Neutrophil (primary cell): ENCODE data around the gene HK1.
"Not testable (repeated sequence)": the region's sequence is repeated elsewhere in the genome, so short reads cannot be mapped to it uniquely, and the experiment has no call there.

Source experiments
- H3K27ac ChIP-seq: fragments of 200-600 bp; sonication (generic); 2 replicates; pipeline ENCODE4 v1.5.1; 2016; ENCODE audit warnings: mild to moderate bottlenecking, moderate library complexity
- H3K27me3 ChIP-seq: fragments of 200-600 bp; sonication (generic); 2 replicates; pipeline ENCODE4 v1.6.0; 2016; ENCODE audit warnings: mild to moderate bottlenecking
- H3K36me3 ChIP-seq: fragments of 200-600 bp; sonication (generic); 2 replicates; pipeline ENCODE4 v1.5.1; 2017
- H3K4me1 ChIP-seq, 2 experiments: fragments of 200-600 bp in 1 of 2; sonication (generic) in 1 of 2; 1 replicate in 1 of 2; 2 replicates in 1 of 2; pipeline versions ENCODE4 v1.5.1 to v1.6.1; 2013 to 2016; ENCODE audit warnings: low read depth in 1 of 2, low read length in 1 of 2, mild to moderate bottlenecking in 1 of 2, moderate library complexity in 1 of 2; ENCODE audit not compliant: control insufficient read depth in 1 of 2, insufficient read depth in 1 of 2
- H3K4me3 ChIP-seq, 2 experiments: fragments of 200-600 bp in 1 of 2; sonication (generic) in 1 of 2; 1 replicate in 1 of 2; 2 replicates in 1 of 2; pipeline ENCODE4 v1.5.1; 2013 to 2016; ENCODE audit warnings: low read depth in 1 of 2, low read length in 1 of 2, mild to moderate bottlenecking in 1 of 2, moderate library complexity in 1 of 2
- H3K9me3 ChIP-seq: fragments of 200-600 bp; sonication (generic); 2 replicates; pipeline ENCODE4 v1.5.1; 2016
- TF ChIP-seq, protein P1 (sequence below): fragments of 200-600 bp; sonication (generic); IDR thresholded peaks from 2 replicates; pipeline ENCODE4 v1.5.1; 2016; ENCODE audit warnings: antibody characterized with exemption

Gene HK1

DNA sequence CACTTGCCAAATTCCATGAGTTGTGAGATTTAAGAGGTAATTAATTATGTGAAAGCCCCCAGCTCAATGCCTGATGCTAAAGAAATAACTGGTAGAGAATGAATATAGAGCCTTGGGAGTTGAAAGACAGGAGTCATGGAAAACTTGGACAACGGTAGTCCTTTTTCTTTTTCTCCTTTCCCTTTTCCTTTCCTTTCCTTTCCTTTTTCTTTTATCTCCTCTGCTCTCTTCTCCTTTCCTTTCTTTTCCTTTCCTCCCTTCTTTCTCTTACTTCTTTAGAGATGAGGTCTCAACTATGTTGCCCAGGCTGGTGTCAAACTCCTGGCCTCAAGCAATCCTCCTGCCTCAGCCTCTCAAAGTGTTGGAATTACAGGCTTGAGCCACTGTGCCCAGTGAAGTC lies 165.1 kb downstream of the HK1 start:
- H3K36me3 ChIP-seq: no peaks in the 10 kb centered on the region
- no peak overlapping the region for H3K4me3 ChIP-seq
- H3K27me3 ChIP-seq: no peaks in the 10 kb centered on the region
- TF ChIP-seq, protein P1, sequence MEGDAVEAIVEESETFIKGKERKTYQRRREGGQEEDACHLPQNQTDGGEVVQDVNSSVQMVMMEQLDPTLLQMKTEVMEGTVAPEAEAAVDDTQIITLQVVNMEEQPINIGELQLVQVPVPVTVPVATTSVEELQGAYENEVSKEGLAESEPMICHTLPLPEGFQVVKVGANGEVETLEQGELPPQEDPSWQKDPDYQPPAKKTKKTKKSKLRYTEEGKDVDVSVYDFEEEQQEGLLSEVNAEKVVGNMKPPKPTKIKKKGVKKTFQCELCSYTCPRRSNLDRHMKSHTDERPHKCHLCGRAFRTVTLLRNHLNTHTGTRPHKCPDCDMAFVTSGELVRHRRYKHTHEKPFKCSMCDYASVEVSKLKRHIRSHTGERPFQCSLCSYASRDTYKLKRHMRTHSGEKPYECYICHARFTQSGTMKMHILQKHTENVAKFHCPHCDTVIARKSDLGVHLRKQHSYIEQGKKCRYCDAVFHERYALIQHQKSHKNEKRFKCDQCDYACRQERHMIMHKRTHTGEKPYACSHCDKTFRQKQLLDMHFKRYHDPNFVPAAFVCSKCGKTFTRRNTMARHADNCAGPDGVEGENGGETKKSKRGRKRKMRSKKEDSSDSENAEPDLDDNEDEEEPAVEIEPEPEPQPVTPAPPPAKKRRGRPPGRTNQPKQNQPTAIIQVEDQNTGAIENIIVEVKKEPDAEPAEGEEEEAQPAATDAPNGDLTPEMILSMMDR: no peak
- H3K9me3 ChIP-seq: no peaks in the 10 kb centered on the region
- H3K4me1 ChIP-seq: peaks cover 26 to 34% of the 10 kb centered on the region in 2 experiments
- no peak overlapping the region for H3K27ac ChIP-seq

DNA sequence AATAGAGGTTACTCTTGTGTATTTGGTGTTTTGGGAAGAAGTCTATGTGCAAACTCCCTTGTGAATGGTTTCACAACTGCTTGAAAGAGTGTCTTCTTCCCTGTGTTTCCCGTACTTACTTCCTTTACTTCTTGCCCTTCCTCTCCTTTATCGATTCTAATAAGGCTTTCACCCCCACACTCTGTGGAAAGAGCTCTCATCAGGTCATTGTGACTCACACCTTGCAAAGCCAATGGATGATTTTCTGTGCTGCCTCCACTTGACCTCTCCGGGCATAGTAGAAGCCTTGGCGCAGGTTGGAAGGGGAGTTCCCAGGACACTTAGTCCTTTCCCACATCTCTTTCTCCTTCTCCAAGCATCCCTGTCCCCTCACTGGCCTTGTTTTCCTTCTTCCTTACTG lies 166.7 kb downstream of the HK1 start:
- H3K4me3 ChIP-seq: no peak overlapping the region
- TF ChIP-seq, protein P1: no peak
- H3K9me3 ChIP-seq: no peaks in the 10 kb centered on the region
- peaks cover 6% of the 10 kb centered on the region for H3K27me3 ChIP-seq
- peaks cover 9 to 17% of the 10 kb centered on the region in 2 experiments for H3K4me1 ChIP-seq
- no peak overlapping the region for H3K27ac ChIP-seq
- H3K36me3 ChIP-seq: no peaks in the 10 kb centered on the region

DNA sequence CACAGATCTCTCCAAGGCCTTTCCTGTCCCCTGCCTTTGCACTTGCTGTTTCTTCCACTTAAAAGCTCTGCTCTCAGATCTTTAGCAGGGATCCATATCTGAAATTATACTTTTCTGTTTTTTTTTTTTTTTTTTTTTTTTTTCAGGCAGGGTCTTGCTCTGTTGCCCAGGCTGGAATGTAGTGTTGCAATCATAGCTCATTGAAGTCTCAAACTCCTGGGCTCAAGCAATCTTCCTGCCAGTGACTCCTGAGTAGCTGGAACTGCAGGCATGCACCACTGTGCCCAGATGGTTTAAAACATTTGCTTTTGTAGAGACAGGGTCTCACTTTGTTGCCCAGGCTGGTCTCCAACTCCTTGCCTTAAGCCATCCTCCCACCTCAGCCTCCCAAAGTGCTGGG lies 167.9 kb downstream of the HK1 start:
- Histone ChIP-seq H3K36me3 (no peaks in the 10 kb centered on the region), H3K9me3 (no peaks in the 10 kb centered on the region), H3K27me3 (peaks cover 17% of the 10 kb centered on the region), H3K4me1 (peaks cover 8 to 18% of the 10 kb centered on the region in 2 experiments), H3K27ac (no peak overlapping the region), H3K4me3 (no peak overlapping the region)
- TF ChIP-seq, protein P1: no peak

DNA sequence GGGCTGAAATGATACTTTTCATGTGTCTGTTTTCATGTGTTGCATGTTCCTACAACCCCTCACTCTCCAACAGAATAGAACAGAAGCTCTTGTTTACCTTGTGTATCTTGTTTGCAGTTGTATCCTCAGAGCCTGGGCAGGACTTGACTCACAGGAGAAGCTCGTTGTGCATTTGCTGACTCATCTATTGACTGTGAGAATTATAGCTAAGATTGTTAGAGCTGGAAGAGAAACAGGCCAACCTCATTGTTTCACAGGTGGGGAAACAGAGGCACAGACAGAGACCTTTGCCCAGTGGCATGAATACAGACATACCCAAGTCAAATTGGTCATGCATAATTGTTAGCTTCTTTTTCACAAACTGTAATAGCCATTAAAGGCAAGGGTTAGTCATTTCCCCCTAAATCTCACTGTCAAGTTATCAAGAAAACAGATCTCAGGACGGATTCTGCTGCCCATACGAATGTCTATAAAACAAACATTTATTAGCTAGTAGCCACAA lies 168.4 kb downstream of the HK1 start:
- H3K4me3 ChIP-seq: no peak overlapping the region
- peaks cover 22% of the 10 kb centered on the region for H3K27me3 ChIP-seq
- no peak overlapping the region for H3K27ac ChIP-seq
- no peaks in the 10 kb centered on the region for H3K9me3 ChIP-seq
- TF ChIP-seq, protein P1: no peak
- H3K4me1 ChIP-seq: peaks cover 13 to 21% of the 10 kb centered on the region in 2 experiments
- no peaks in the 10 kb centered on the region for H3K36me3 ChIP-seq

DNA sequence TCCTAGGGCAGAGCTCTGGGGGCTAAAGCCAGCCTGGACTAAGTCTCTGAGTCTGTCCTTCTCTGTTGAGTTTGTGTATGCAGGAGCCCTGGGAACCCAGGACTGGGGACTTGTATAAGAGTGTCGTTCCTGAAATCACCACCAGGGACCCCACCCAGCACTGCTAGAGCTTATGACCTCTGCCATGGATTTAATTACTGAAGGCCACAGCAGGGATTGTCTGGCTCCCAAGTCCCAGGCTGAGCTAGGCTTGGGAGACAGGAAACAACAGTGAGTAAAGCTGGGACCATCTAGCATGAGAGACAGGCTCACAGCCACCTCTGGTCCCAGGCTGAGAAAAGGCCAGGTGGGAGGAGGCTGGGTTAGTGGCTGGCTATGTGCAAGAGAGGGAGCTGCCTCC lies 171.5 kb downstream of the HK1 start:
- Histone ChIP-seq H3K27ac (no peak overlapping the region), H3K4me1 (peaks cover 16 to 22% of the 10 kb centered on the region in 2 experiments), H3K4me3 (no peak overlapping the region), H3K9me3 (no peaks in the 10 kb centered on the region), H3K27me3 (peaks cover 45% of the 10 kb centered on the region), H3K36me3 (no peaks in the 10 kb centered on the region)
- TF ChIP-seq, protein P1: no peak

DNA sequence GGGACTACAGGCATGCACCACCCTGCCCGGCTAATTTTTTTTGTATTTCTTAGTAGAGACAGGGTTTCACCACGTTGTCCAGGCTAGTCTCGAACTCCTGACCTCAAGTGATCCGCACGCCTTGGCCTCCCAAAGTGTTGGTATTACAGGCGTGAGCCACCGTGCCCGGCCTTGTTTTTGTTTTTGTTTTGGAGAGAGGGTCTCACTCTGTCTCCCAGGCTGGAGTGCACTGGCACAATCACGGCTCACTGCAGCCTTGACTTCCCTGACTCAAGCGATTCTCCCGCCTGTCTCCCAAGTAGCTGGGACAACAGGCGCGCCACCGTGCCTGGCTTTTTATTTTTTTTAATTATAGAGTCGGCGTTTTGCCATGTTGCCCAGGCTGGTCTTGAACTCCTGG lies 172.1 kb downstream of the HK1 start:
- H3K4me3 ChIP-seq, H3K27ac ChIP-seq, H3K36me3 ChIP-seq, H3K9me3 ChIP-seq: not testable (repeated sequence)
- peaks cover 45% of the 10 kb centered on the region for H3K27me3 ChIP-seq
- H3K4me1 ChIP-seq: peaks cover 11 to 16% of the 10 kb centered on the region in 2 experiments
